Measurements from ENCODE around the gene DNAH14. TPM values are rescaled to one million over a fixed set of nuclear protein-coding genes. Genes with fewer than 3 reads are reported as not detected.

Gene DNAH14
- total RNA-seq, 1 experiment from 2014 or later = 47.0 TPM

DNA sequence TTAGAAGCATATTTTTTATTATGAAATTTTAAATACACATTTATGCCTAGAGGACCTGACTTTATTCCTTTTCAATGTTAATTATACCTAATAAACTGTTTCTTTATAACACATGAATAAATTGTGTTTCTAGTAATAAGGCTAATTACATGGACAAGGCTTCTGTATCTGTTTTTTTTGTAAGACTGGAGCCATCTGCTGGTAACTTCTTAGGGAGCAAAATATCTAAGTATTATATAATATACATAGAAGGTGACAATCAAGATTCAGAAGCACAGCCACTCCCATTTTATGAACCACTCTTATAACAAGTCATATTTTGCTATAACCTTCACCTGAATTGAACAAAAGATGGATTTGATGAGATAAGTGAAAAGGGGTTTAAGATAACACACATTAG lies 414.1 kb downstream of the DNAH14 start:
- no peak overlapping the region for H3K4me3 ChIP-seq (ENCODE audit: low read depth in 2 of 2, low read length in 2 of 2)
- DNase-seq (ENCODE audit: low read depth, low spot score) (no peak), ATAC-seq (peak; percentile 78; the same call in 1 of the 2 replicates)
- ChIA-PET CTCF (no interaction called here), POLR2A (no interaction called here)
- no peaks in the 10 kb centered on the region for H3K4me1 ChIP-seq (ENCODE audit: control insufficient read depth, insufficient read depth, low read length)
- no TSS peak for BruUV-seq (replicated peaks)
- in situ Hi-C loops (cut with HindIII; ENCODE audit: low pct_unique_long_range_greater_than_20kb, low sequenced_read_pairs) (no loop called here), intact Hi-C loops (cut with micrococcal nuclease; ENCODE audit: unreplicated experiment) (no loop called here)
- peaks cover 6% of the 10 kb centered on the region; the same call in 1 of the 2 replicates for H3K27me3 ChIP-seq (ENCODE audit: control insufficient read depth, insufficient read depth, low read length)
- H3K9me3 ChIP-seq (ENCODE audit: control insufficient read depth, insufficient read depth, low read depth, low read length) = no peaks in the 10 kb centered on the region
- H3K27ac ChIP-seq (ENCODE audit: low read length) = no peak overlapping the region
- TF ChIP-seq, protein P1, sequence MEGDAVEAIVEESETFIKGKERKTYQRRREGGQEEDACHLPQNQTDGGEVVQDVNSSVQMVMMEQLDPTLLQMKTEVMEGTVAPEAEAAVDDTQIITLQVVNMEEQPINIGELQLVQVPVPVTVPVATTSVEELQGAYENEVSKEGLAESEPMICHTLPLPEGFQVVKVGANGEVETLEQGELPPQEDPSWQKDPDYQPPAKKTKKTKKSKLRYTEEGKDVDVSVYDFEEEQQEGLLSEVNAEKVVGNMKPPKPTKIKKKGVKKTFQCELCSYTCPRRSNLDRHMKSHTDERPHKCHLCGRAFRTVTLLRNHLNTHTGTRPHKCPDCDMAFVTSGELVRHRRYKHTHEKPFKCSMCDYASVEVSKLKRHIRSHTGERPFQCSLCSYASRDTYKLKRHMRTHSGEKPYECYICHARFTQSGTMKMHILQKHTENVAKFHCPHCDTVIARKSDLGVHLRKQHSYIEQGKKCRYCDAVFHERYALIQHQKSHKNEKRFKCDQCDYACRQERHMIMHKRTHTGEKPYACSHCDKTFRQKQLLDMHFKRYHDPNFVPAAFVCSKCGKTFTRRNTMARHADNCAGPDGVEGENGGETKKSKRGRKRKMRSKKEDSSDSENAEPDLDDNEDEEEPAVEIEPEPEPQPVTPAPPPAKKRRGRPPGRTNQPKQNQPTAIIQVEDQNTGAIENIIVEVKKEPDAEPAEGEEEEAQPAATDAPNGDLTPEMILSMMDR (IDR thresholded peaks at IDR 0.05) = peak; percentile 58; the same call in 1 of the 2 replicates
- no peak for TF ChIP-seq TCF7L2 (IDR thresholded peaks at IDR 0.05; ENCODE audit: low read depth, low read length)
- H3K36me3 ChIP-seq (ENCODE audit: control insufficient read depth, insufficient read depth, low read length) = no peaks in the 10 kb centered on the region

DNA sequence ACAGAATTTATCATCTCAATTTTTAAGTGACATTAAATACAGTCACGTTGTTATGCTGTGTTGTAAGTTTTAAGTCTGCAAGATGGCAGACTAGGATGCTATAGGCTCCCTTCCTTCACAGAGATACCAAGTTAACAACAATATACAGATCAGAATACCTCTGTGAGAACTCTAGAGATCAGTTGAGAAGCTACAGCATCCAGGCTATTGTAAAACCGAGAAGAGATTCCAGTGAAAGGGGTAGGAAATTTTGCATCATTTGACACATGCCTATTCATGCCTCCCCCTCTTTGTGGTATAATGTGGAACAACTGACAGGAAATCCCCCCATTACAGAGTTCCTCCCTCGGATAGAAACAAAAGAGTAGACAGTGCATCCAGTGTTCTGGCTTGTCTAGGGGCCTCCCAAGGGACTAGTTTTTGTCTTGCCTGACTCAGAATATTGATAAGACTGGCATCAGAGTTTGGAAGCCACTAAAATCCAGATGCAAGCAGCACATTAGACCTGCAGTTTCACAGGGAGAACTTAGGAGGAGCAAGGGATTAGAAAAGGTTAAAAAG lies 417.7 kb downstream of the DNAH14 start:
- Histone ChIP-seq H3K4me1 (ENCODE audit: control insufficient read depth, insufficient read depth, low read length) (no peaks in the 10 kb centered on the region), H3K27ac (ENCODE audit: low read length) (no peak overlapping the region), H3K27me3 (ENCODE audit: control insufficient read depth, insufficient read depth, low read length) (0 out of 2 replicates have a peak, but pooled peaks cover 8% of the 10 kb centered on the region), H3K9me3 (ENCODE audit: control insufficient read depth, insufficient read depth, low read depth, low read length) (no peaks in the 10 kb centered on the region), H3K36me3 (ENCODE audit: control insufficient read depth, insufficient read depth, low read length) (no peaks in the 10 kb centered on the region), H3K4me3 (ENCODE audit: low read depth in 2 of 2, low read length in 2 of 2) (no peak overlapping the region)
- ChIA-PET CTCF (no interaction called here), POLR2A (no interaction called here)
- TF ChIP-seq, protein P1 (IDR thresholded peaks at IDR 0.05) = no peak
- TF ChIP-seq, protein P2, sequence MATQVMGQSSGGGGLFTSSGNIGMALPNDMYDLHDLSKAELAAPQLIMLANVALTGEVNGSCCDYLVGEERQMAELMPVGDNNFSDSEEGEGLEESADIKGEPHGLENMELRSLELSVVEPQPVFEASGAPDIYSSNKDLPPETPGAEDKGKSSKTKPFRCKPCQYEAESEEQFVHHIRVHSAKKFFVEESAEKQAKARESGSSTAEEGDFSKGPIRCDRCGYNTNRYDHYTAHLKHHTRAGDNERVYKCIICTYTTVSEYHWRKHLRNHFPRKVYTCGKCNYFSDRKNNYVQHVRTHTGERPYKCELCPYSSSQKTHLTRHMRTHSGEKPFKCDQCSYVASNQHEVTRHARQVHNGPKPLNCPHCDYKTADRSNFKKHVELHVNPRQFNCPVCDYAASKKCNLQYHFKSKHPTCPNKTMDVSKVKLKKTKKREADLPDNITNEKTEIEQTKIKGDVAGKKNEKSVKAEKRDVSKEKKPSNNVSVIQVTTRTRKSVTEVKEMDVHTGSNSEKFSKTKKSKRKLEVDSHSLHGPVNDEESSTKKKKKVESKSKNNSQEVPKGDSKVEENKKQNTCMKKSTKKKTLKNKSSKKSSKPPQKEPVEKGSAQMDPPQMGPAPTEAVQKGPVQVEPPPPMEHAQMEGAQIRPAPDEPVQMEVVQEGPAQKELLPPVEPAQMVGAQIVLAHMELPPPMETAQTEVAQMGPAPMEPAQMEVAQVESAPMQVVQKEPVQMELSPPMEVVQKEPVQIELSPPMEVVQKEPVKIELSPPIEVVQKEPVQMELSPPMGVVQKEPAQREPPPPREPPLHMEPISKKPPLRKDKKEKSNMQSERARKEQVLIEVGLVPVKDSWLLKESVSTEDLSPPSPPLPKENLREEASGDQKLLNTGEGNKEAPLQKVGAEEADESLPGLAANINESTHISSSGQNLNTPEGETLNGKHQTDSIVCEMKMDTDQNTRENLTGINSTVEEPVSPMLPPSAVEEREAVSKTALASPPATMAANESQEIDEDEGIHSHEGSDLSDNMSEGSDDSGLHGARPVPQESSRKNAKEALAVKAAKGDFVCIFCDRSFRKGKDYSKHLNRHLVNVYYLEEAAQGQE (IDR thresholded peaks at IDR 0.05; ENCODE audit: insufficient read depth in 1 of 2, low read depth in 2 of 2, low read length in 1 of 2) = no peak
- TF ChIP-seq POLR2AphosphoS5 (IDR thresholded peaks at IDR 0.05; ENCODE audit: low read depth, low read length) (no peak), TCF7L2 (IDR thresholded peaks at IDR 0.05; ENCODE audit: low read depth, low read length) (no peak), SIN3A (IDR thresholded peaks at IDR 0.05; ENCODE audit: borderline replicate concordance, insufficient read depth, low read depth, low read length) (no peak)
- ATAC-seq (no peak), DNase-seq (ENCODE audit: low read depth, low spot score) (no peak)
- in situ Hi-C loops (cut with HindIII; ENCODE audit: low pct_unique_long_range_greater_than_20kb, low sequenced_read_pairs) (no loop called here), intact Hi-C loops (cut with micrococcal nuclease; ENCODE audit: unreplicated experiment) (no loop called here)
- no TSS peak for BruUV-seq (replicated peaks)

Measured in Panc1 (cell line).